T-helper 1 cell (primary cell): ENCODE data around the gene PNLIPRP1.

Source experiments
- DNase-seq, 5 donors: peaks; one replicate each; pipeline ENCODE4 v3.0.0-alpha.2; 2012 to 2020
- total RNA-seq, 4 donors: gene quantifications; one replicate each; lab custom pipeline; 2026; lab: John Stamatoyannopoulos, UW

Gene PNLIPRP1
- 0 to 0.12 (median 0) reads per million in 4 donors for total RNA-seq

DNA sequence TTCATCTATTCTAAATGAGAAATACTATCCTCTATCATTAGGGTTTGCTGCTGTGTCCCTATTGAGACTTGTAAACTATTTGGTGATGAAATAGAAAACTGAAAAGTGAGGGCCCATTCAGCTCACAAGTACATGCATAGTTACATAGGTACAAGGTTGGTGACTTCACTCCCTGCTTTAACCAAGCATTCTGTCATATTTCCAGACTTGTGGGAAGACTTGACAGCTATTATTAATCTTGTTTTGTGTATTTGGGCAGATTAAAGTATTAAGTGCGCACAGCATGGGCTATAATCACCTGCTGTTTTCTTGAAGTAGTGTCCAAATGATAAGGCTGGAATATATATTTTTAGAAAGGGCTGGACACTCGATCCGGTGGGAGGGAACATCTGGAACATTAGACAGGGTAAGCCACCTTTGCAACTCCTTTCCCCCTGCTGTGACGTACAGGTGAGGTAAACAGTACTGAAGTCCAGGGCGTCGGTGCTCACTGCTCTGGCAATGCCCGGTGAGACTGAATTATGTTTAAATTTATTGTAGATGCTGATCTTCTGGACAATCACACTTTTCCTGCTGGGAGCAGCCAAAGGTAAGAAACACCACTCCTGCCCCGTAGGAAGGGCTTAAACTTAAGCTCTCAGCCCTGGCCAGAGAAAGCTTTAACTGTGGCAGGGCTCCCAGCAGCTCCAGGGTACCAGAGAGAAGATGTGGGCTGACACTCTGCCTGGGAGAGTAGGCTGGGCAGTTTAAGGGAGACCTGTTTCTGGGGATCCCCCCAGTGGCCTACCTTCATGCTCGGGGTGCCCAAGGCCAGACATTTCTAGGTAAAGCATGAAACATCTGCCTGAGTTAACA lies at the start of gene PNLIPRP1:
TSS of gene PNLIPRP1 (plus strand) at position 370 of the 855 bp plus-strand sequence. CDS start at position 541, 171 bp downstream.
- no peak for DNase-seq

DNA sequence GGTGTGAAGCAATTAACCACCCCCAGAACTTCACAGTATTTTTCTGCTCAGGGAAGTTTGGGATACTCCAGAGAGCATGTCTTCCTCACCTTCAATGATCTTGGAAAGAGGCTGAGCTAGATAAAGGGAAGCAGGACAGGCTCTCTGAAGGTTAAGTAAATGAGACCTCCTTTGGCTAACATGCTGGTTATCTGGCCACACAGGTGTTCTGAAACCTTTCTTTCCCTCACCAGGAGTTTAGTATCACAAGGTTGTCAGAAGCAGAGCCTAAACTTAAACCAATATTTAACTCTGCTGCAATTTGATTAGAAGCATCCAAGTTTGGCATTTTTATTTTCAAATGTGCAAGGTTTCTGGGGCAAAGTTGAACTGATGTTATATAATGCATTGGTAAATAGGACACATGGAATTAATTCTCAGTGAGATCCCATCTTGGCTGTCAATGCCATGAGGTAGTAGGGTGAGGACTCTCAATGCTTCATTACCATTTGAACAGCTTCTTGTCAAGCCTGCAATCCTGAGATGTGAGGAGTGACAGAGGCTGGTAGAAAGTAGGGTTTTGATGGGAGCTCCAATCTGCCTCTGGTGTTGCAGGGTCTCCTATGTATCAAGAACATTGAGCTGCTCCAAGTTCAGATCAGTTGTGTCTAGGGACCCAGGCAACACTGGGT lies 48.6 kb upstream of the PNLIPRP1 start:
- DNase-seq: no peak

DNA sequence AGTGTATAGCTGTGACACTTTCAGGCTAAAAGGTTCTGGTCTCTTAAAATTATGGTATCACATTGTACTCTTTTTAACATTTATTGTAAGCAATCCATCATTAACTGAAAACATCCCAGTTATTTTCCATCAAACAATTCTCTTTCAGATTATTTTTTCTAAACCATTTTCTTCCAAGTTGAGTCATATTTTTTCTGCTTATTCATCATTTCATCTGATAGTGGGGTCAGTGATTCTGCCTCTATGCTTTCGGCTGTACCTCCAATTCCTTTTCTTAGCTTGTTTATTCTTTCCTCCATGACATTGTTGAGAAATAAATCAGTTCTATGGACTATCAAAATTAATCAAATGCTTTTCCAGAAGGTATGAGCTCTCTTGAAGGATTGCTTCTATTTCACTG lies 45.6 kb upstream of the PNLIPRP1 start:
- no peak for DNase-seq

DNA sequence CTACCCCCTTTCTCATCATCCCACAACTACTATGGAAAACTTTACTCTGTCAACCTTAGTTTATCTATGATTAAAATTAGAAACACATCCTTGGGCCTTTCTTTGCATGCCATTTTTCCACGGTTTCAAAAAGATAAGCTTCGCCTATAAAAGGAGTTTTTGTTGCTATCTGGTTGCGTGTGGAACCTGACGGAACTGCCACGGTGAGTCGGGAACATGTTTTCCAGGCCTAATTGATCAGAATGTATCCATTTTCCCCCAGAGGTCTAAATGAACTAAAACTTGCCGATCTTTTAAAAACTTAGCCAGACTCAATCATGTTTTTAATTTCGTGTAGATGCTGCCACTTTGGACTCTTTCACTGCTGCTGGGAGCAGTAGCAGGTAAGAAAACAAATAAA lies 45.0 kb upstream of the PNLIPRP1 start, which contains the start of gene PNLIP:
TSS of gene PNLIP (plus strand) at position 176 of the 400 bp plus-strand sequence. CDS start at position 338, 162 bp downstream.
- no peak for DNase-seq

DNA sequence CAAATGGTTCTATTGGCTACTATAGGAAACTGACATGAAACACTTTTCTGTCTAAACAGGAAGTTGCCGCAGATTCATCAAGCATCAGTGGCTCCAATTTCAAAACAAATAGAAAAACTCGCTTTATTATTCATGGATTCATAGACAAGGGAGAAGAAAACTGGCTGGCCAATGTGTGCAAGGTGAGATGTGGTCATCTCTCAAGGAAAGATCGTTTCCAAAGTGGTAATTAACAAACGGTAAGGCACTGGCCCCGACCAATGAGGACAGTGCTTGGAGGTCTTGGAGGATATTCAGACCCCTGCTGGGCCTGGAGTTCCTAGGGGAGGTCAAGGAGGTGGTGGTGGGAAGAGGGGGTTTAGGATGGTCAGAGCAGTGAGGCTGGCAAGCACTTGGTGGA lies 42.5 kb upstream of the PNLIPRP1 start:
- DNase-seq: no peak

DNA sequence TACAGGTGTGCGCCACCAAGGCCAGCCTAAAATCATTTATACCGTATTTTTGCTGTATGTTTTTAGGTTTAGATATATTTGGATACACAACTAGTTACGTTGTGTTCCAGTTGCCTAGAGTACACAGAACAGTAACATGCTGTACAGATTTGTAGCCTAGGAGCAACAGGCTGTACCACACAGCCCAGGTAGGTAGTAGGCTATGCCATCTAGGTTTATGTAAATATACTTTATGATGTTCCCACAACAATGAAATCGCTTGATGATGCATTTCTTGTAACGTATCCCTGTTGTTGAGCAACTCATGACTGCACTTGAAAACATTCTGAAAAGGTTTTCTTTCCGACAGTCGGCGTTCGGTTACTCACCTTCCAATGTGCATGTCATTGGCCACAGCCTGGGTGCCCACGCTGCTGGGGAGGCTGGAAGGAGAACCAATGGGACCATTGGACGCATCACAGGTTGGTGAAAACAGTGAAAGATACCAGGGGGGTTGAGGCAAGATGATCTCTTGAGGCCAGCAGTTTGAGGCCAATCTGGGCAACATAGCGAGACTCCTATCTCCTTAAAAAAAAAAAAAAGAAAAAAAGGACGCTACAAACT lies 37.3 kb upstream of the PNLIPRP1 start:
- no peak for DNase-seq

DNA sequence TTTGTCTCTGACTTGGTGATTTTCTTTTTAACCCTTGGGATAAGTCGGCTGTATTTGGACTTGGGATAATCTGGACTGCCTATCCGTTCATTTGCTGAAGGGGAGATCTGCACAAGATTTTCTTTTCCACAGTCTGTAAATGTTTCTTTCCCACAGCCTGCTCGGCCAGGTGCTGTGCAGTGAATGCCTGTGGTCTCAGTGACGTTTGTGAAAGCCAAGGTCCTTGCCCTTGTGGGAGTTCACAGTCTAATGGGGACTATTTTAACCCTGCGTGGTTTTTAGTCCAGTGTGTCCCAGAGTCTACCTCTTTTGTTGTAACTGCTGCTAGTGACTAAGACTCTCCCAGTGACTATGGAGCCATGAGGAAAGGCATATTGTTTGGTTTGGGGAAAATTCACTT lies 36.1 kb upstream of the PNLIPRP1 start:
- DNase-seq: no peak

DNA sequence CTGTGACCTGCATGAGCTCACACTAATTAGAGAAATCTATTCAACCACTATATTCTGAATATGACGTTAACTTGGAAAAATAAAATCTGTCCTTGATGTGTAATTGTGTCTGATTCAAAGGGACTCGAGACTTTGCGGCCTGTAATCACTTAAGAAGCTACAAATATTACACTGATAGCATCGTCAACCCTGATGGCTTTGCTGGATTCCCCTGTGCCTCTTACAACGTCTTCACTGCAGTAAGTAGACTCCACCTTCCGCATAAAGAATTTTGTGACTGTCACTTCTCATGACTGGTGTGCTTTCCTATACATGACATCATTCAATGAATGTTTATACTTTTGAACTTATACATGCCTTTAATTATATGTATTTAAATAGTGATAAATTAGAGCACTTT lies 34.9 kb upstream of the PNLIPRP1 start:
- no peak for DNase-seq

DNA sequence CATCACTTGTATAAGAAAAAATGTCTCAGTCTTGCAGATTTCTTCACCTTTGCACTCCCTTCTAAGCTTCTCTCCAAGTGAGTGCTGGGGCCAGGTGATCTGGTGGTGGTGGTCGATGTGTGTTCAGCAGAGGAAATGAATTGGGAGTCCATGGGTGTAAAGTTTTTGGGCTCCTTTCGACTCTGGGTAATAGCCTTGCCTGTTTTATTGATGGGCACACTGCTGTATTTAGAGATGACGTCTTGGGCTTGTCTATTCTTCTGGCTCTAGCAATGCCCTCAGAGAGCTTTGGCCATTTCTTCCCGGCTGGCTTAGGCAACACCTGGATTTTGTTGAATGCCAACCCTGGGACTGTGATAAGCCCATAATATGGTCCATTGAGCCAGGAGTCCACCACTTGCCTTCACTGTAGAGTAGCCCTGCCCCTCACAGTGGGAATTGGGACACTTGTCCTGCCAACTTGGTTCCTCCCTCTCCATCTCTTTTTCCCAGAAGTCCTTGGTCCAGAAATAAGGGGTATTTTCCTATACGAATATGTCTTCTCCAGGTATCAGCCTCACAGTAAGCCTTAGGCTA lies 33.4 kb upstream of the PNLIPRP1 start:
- no peak for DNase-seq

DNA sequence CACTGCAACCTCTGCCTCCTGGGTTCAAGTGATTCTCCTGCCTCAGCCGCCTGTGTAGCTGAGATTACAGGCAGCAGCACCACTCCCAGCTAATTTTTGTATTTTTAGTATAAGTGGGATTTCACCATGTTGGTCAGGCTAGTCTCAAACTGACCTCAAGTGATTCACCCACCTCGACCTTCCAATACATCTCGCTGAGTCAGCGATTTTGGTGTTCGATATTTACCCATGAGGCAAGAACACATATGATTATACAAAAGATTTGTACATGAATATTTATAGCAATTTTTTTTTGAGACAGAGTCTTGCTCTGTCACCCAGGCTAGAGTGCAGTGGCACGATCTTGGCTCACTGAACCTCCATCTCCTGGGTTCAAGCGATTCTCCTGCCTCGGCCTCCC lies 25.2 kb upstream of the PNLIPRP1 start:
- DNase-seq: no peak

DNA sequence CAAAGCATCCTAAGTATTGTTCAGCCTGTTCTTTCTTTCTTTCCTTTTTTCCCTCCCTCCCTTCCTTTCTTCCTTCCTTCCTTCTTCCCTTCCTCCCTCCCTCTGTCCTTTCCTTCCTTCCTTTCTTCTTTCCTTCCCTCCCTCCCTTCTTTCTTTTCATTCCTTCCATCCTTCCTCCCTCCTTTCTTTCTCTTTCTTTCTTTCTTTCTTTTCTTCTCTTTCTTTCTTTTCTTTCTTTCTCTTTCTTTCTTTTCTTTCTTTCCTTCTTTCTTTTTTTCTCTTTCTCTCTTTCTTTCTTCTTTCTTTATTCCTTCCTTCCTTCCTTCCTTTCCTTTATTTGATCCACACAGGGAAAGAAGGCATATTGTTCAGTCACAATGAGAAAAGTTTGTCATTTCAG lies 23.8 kb upstream of the PNLIPRP1 start:
- DNase-seq: no peak

DNA sequence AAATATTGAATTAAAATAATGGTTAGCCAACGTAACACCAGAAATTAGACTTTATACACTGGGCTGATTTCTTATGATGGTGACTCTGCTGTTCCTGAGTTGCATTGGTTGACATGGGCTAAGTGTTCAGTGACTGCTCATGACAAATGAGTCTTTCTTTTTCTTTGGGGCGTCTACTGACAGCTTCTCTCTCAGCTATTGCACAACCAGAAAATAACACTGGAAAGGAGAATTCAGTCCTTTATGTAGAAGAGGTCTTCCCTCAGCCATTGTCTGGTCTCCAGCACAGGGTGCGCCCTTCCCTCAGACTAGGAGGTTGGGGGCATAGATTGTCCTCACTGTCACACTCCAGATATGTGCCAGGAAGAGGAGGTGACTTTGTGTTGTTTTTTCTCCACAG lies 23.4 kb upstream of the PNLIPRP1 start:
- no peak for DNase-seq

DNA sequence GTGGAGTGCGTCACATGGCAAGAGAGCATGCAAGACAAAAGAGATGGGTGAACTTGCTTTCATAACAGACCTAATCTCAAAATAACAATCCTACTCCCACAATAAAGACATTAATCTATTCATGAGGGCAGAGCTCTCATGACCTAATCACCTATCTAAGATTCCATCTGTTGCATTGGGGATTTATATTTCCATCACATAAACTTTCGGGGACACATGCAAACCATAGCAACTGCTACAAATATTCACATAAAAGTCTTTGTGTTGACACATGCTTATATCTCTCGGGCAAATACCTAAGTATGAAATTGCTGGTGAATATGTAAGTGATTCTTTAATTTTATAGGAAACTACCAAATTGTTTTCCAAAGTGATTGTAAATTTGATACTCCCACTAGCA lies 16.0 kb upstream of the PNLIPRP1 start:
- DNase-seq: no peak

DNA sequence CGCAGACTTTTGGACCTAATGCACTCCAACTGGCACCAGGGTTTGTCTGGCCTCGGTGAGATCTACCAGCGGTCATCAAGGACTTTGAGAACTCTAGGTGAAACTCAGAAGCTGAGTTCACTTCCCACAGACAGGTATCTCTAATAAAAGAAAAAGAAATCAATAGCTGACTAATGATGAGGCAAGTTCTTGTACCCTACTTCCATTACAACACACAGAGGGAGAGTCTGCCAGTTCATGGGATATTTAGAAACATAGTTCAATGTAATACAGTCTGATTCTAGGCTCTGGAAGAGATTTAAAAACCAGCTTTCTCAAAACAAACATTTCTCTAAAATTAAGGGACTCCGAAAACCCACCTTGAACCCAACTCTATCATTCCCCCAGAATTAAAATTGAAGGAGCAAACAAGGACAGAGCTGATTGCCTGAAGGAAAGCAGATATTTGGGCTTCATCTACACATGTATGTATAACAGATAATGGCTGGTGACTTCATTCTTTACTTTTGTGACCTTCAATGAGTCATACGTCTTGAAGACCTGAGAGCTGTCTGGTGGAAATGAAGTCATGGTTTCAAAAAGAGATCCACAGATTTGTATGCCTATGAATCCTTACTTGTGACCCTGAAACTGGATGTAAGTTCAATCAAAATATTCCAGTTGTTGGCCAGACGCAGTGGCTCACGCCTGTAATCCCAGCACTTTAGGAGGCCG lies 2.7 kb upstream of the PNLIPRP1 start:
- DNase-seq: no peak

DNA sequence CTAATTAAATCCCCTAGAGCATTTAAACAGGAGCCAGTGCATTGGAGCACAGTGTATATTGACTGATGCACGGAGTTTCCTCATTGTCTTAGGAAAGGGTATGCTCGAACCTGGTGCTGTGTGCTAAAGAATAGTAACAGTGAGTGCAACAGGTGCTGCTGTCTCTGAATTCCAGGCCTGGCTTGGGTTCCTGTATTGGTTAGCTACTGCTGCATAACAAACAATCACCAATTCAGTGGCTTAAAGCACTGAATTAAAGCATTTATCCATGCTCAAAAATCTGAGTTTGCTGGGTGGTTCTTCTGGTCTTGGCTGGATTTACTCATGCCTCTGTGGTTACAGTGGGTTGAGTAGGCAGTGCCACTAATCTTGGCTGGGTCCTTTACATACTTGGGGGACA lies 1.8 kb upstream of the PNLIPRP1 start:
- no peak for DNase-seq

DNA sequence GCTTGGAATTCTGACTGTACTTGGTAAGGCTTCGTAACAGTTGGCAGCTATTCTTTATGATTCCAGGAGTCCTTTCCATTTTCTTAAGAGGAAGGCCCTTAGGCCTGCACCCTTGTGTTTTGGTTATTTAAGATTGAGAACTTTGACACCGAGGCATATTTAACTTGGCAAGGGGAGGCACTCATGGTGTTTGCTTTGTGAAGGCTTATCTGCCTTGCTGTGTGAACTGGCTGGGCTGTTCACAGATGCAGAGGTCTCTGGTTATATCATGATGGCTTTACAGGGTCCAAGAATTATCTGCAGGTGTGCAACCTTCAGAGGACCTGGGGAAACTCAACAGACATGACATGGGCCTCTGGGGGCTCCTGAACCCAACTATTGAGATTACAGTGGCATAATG lies 833 bp upstream of the PNLIPRP1 start:
- DNase-seq: no peak

DNA sequence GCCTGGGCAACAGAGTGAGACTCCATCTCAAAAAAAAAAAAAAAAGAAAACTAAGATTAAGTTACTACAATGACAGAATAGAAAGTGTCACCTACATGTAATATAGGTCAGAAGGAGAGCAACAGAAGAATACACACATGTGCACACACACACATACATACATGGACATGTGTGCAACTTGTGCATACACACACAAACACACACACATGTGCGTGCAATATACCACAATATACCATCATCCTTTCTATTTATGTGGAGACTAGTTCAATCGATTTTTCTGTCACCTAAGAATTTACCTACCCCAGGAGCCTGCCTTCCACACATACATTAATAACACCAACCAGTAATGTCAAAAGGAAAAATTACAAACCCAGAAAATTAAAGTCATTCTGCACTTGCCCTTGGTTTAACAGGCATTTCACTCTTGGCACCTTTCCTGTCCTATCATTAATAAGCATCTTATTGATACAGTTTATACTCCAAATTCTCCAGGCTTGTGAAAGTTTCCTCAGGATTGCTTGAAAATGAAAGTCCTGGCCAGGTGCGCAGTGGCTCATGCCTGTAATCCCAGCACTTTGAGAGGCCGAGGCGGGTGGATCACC lies 2.5 kb downstream of the PNLIPRP1 start:
- no peak for DNase-seq

DNA sequence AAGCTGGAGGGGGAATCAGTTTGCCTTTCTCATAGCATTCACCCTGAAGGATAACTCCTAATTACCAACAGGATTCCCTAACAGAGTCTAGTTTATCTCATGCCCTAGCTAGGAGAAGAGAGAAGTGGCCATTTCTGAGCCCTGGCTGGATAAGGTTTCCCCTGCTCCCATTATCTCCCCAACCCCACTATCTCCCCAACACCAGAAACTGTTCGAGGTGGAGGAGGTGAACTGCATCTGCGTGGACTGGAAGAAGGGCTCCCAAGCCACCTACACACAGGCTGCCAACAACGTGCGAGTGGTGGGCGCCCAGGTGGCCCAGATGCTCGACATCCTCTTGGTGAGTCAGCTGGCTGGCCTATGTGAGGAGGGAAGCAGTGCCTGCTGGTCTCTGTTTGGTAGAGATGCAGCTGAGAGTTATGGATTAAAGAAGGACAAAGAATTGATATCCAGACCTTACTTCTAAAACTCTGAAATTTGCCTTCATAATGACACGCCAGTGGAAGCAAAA lies 3.8 kb downstream of the PNLIPRP1 start:
- DNase-seq: no peak

DNA sequence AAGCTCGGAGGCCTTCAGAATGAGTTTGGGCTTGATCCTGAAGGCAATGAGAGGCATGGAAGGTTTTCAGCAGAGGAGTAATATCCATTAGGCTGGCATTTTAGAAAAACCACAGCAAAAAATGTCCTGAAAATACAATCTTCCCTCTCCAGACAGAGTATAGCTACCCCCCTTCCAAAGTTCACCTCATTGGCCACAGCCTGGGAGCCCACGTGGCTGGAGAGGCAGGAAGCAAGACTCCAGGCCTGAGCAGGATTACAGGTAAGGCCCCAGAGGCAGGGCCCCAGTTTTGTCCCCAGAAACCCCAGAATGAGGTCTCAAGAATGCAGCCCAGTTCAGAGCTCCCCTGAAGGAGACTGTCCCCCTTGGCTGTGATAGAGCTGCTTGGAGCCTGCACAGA lies 5.3 kb downstream of the PNLIPRP1 start:
- no peak for DNase-seq

DNA sequence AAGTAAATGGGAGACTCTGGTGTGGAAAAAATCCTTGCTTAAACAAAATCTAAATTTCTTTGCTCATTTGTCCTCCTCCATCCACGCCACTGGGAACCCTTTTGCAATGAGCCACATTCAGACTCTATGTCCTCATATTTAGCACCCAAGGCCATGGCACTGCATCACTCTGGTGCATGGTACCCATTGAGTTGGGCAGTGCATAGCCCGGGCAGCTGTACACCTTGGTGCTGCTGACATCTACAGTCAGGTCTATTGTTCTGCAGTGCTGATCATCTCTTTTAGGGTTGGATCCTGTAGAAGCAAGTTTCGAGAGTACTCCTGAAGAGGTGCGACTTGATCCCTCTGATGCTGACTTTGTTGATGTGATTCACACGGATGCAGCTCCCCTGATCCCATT lies 6.8 kb downstream of the PNLIPRP1 start:
- no peak for DNase-seq

DNA sequence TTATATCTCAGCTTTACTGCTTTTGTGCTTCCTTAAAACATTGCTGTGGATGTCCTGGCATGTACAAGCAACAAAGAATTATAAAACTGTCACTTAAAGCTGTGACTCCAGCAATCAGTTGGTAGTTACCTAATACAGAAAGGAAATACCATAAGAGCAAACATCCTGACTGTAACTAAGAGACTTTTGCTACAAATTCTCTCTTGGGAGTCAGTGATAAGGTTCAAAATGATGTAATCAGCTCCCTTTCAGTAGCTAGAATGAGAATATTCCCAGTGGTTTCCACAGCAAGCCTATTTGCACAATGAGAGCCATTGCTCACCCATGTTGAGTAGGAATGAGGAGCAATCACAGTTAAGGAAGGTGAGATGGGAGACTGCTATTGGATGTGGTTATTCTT lies 7.6 kb downstream of the PNLIPRP1 start:
- no peak for DNase-seq

DNA sequence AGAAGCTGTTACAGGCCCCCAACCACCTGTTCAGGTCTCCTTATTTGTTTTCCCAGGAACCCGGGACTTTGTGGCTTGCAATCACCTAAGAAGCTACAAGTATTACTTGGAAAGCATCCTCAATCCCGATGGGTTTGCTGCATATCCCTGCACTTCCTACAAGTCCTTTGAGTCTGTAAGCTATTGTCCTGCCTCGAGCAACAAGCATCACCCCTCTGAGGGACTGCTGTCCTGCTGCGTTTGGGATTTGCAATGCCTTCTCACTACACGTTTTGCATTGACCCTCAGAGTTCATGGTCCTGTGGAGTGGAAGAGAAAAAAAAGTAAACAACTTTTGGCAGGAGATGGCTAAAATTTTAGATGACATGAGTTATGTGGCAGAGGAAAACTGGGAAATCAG lies 9.2 kb downstream of the PNLIPRP1 start:
- DNase-seq: no peak
